Measurements from ENCODE around the gene NLRP10.

DNA sequence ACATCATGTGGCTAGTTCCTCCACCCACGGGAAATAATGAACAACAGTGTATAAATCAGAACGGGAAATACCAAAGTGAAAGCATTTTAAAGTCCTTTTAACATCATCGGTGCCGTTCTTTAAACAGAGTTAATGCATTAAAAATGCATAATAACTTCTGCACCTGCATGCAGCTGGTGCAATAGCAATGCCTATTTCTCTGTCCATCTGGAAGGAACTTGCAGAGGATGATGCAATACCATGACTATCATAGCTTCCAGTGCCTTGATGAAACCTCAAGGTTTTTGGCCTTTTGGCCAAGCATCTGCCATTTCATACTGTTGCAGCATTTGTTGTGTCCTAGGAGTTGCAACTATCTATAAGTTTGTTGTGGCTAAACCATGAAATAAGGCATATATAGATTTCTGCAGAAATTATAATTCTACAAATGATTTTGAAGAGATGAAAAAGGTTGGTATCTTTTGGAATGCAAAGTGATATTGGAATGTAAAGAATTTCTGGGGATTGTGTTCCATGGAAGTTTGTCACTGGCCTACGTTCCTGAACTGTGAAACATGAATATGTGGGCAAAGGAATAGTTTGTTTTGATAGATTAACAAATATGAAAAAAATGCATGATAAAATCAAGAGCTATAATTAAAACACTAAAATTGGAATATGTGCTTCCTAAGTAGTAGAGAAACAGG is 12.1 kb upstream of the NLRP10 start:
- TF ChIP-seq CTCF (conservative IDR thresholded peaks at IDR 0.05 in 1 of 2, IDR thresholded peaks at IDR 0.05 in 1 of 2; ENCODE audit: extremely low read depth in 1 of 2, insufficient read depth in 1 of 2, low read depth in 1 of 2, low read length in 2 of 2) (no peak), EZH2 (IDR thresholded peaks at IDR 0.05; ENCODE audit: borderline replicate concordance, low read length) (no peak)
